Neural cell (in vitro differentiated cells): Measurements from ENCODE around the gene CD300LB. TPM values are rescaled to one million over a fixed set of nuclear protein-coding genes. Genes with fewer than 3 reads are reported as not detected.

Source experiments
- H2AFZ ChIP-seq: fragments of 200-600, 300-800 bp; sonication (generic), shearing (Covaris generic); 2 replicates; pipeline ENCODE4 v1.6.0; 2014; ENCODE audit warnings: low read depth, mild to moderate bottlenecking, antibody characterized with exemption, low read length, moderate library complexity
- H3F3A ChIP-seq: fragments of 200-600 bp; shearing (Covaris generic); 2 replicates; pipeline ENCODE4 v1.6.1; 2016; ENCODE audit warnings: mild to moderate bottlenecking, moderate library complexity, mixed read lengths, antibody characterized with exemption, low read length; ENCODE audit not compliant: insufficient read depth, poor library complexity, severe bottlenecking
- H3K27ac ChIP-seq: fragments of 200-600, 300-800 bp; sonication (generic), shearing (Covaris generic); 2 replicates; pipeline ENCODE4 v1.5.1; 2014; ENCODE audit warnings: mild to moderate bottlenecking, low read length, moderate library complexity
- H3K27me3 ChIP-seq: fragments of 300-800, 200-600 bp; sonication (generic), shearing (Covaris generic); 2 replicates; pipeline ENCODE4 v1.6.0; 2014; ENCODE audit warnings: mild to moderate bottlenecking, low read depth, low read length, moderate library complexity; ENCODE audit not compliant: insufficient read depth
- H3K36me3 ChIP-seq: fragments of 300-800, 200-600 bp; sonication (generic), shearing (Covaris generic); 2 replicates; pipeline ENCODE4 v1.5.1; 2014; ENCODE audit warnings: mild to moderate bottlenecking, antibody characterized with exemption, low read length, moderate library complexity; ENCODE audit not compliant: insufficient read depth
- H3K4me2 ChIP-seq: fragments of 300-800, 200-600 bp; sonication (generic), shearing (Covaris generic); 2 replicates; pipeline ENCODE4 v1.6.0; 2014; ENCODE audit warnings: mild to moderate bottlenecking, low read length
- H3K4me3 ChIP-seq: fragments of 300-800, 200-600 bp; sonication (generic), shearing (Covaris generic); 2 replicates; pipeline ENCODE4 v1.5.1; 2014; ENCODE audit warnings: mild to moderate bottlenecking, low read length, moderate library complexity
- H3K79me2 ChIP-seq: fragments of 200-600 bp; shearing (Covaris generic); replicated peaks from 2 replicates; pipeline ENCODE4 v1.6.0; 2014; ENCODE audit warnings: mild to moderate bottlenecking, low read length, moderate library complexity; ENCODE audit not compliant: insufficient read depth
- H3K9ac ChIP-seq: fragments of 300-800, 200-600 bp; sonication (generic), shearing (Covaris generic); 2 replicates; pipeline ENCODE4 v1.6.1; 2016; ENCODE audit warnings: mild to moderate bottlenecking, low read length, mixed read lengths
- H3K9me2 ChIP-seq: fragments of 200-600 bp; shearing (Covaris generic); 2 replicates; pipeline ENCODE4 v1.6.1; 2016; ENCODE audit warnings: mild to moderate bottlenecking, low read length, mixed read lengths; ENCODE audit not compliant: insufficient read depth
- H3K9me3 ChIP-seq: fragments of 200-600, 300-800 bp; sonication (generic), shearing (Covaris generic); 2 replicates; pipeline ENCODE4 v1.6.1; 2016; ENCODE audit warnings: mild to moderate bottlenecking, mixed run types, low read length, moderate library complexity, mixed read lengths
- H4K20me1 ChIP-seq: fragments of 200-600 bp; shearing (Covaris generic); 2 replicates; pipeline ENCODE4 v1.6.1; 2016; ENCODE audit warnings: mild to moderate bottlenecking, mixed run types; ENCODE audit not compliant: insufficient read depth
- CTCF ChIP-seq: fragments of 450-650 bp; IDR thresholded peaks from 2 replicates; pipeline ENCODE4 v1.5.1; 2014; ENCODE audit warnings: antibody characterized with exemption, mild to moderate bottlenecking, moderate library complexity; ENCODE audit not compliant: poor library complexity, severe bottlenecking
- EP300 ChIP-seq: fragments of 450-650 bp; conservative IDR thresholded peaks from 2 replicates; pipeline ENCODE4 v1.6.1; 2014; ENCODE audit warnings: antibody characterized with exemption, mild to moderate bottlenecking, moderate library complexity; ENCODE audit not compliant: poor library complexity, severe bottlenecking
- EZH2 ChIP-seq: fragments of 200-600, 300-800 bp; shearing (Covaris generic), sonication (generic); IDR thresholded peaks from 2 replicates; pipeline ENCODE4 v1.6.1; 2014; ENCODE audit warnings: antibody characterized with exemption, low read length, borderline replicate concordance, mild to moderate bottlenecking; ENCODE audit not compliant: insufficient read depth, poor library complexity, severe bottlenecking
- MXI1 ChIP-seq: fragments of 450-650 bp; conservative IDR thresholded peaks from 2 replicates; pipeline ENCODE4 v1.6.1; 2014; ENCODE audit warnings: antibody characterized with exemption, mild to moderate bottlenecking; ENCODE audit not compliant: poor library complexity, severe bottlenecking
- POLR2AphosphoS5 ChIP-seq: IDR thresholded peaks from 2 replicates; pipeline ENCODE4 v1.6.1; 2012
- RAD21 ChIP-seq: fragments of 450-650 bp; conservative IDR thresholded peaks from 2 replicates; pipeline ENCODE4 v1.6.1; 2014; ENCODE audit warnings: antibody characterized with exemption, mild to moderate bottlenecking, moderate library complexity
- REST ChIP-seq: IDR thresholded peaks from 2 replicates; pipeline ENCODE4 v1.6.1; 2012; ENCODE audit warnings: borderline replicate concordance
- SMC3 ChIP-seq: fragments of 450-650 bp; conservative IDR thresholded peaks from 2 replicates; pipeline ENCODE4 v1.6.1; 2014; ENCODE audit warnings: antibody characterized with exemption, mild to moderate bottlenecking, moderate library complexity; ENCODE audit not compliant: poor library complexity
- TAF1 ChIP-seq: IDR thresholded peaks from 2 replicates; pipeline ENCODE4 v1.6.1; 2012; ENCODE audit warnings: low read depth
- polyA plus RNA-seq: library from polyadenylated mRNA; depleted of rRNA; stranded (reverse); fragments of >200 nt; gene quantifications from 2 replicates; pipeline ENCODE4 v1.2.3, GENCODE V29; 2014

Gene CD300LB
- polyA plus RNA-seq, 1 donor from 2014 or later = not detected

GRCh38 chr17:74565126-74565525, 33.9 kb upstream of the CD300LB start:
- H3F3A ChIP-seq = no peaks in the 10 kb centered on the region
- H3K79me2 ChIP-seq = no peaks in the 10 kb centered on the region
- no peak for TF ChIP-seq REST
- TF ChIP-seq EZH2 = no peak
- no peak for TF ChIP-seq RAD21
- no peak for TF ChIP-seq CTCF
- no peak for TF ChIP-seq TAF1
- no peak for TF ChIP-seq POLR2AphosphoS5
- no peak for TF ChIP-seq EP300
- TF ChIP-seq SMC3 = no peak
- TF ChIP-seq MXI1 = no peak
- no peak overlapping the region for H3K4me3 ChIP-seq
- no peaks in the 10 kb centered on the region for H3K9me2 ChIP-seq
- no peaks in the 10 kb centered on the region for H3K9me3 ChIP-seq
- H3K27ac ChIP-seq = no peak overlapping the region
- no peaks in the 10 kb centered on the region for H3K36me3 ChIP-seq
- H3K9ac ChIP-seq = no peak overlapping the region
- H2AFZ ChIP-seq = no peak overlapping the region
- no peaks in the 10 kb centered on the region for H4K20me1 ChIP-seq
- H3K4me2 ChIP-seq = no peak overlapping the region
- no peaks in the 10 kb centered on the region for H3K27me3 ChIP-seq

- Histone ChIP-seq H3K36me3 (no peaks in the 10 kb centered on the region), H3F3A (no peaks in the 10 kb centered on the region), H4K20me1 (no peaks in the 10 kb centered on the region), H2AFZ (no peak overlapping the region), H3K9me2 (no peaks in the 10 kb centered on the region), H3K27me3 (no peaks in the 10 kb centered on the region), H3K4me2 (no peak overlapping the region), H3K27ac (no peak overlapping the region), H3K79me2 (no peaks in the 10 kb centered on the region), H3K9me3 (no peaks in the 10 kb centered on the region), H3K4me3 (no peak overlapping the region), H3K9ac (no peak overlapping the region)
- TF ChIP-seq CTCF (no peak), POLR2AphosphoS5 (no peak), RAD21 (no peak), TAF1 (no peak), EP300 (no peak), REST (no peak), EZH2 (no peak), MXI1 (no peak), SMC3 (no peak)
Observed at GRCh38 chr17:74563358-74563757, 32.1 kb upstream of the CD300LB start.
